K562 treated with DMSO at 1 percent for 24 hours (cell line): Measurements from ENCODE around the gene SNF8. TPM values are rescaled to one million over a fixed set of nuclear protein-coding genes. Genes with fewer than 3 reads are reported as not detected.

Source experiments
- total RNA-seq: library from RNA; unstranded; fragments of 300-600 nt; gene quantifications from 2 replicates; pipeline ENCODE4 v1.2.3, GENCODE V29; 2022; ENCODE audit warnings: low read depth; ENCODE audit not compliant: insufficient read depth

The SNF8 gene
- total RNA-seq = 129 and 145 TPM in 2 replicates

GRCh38 chr17:48944515-48945260, at the start of gene SNF8:
Gene SNF8, minus strand, starts transcription at chr17:48944842. Its CDS starts 108 bp downstream, at chr17:48944734.

DNA sequence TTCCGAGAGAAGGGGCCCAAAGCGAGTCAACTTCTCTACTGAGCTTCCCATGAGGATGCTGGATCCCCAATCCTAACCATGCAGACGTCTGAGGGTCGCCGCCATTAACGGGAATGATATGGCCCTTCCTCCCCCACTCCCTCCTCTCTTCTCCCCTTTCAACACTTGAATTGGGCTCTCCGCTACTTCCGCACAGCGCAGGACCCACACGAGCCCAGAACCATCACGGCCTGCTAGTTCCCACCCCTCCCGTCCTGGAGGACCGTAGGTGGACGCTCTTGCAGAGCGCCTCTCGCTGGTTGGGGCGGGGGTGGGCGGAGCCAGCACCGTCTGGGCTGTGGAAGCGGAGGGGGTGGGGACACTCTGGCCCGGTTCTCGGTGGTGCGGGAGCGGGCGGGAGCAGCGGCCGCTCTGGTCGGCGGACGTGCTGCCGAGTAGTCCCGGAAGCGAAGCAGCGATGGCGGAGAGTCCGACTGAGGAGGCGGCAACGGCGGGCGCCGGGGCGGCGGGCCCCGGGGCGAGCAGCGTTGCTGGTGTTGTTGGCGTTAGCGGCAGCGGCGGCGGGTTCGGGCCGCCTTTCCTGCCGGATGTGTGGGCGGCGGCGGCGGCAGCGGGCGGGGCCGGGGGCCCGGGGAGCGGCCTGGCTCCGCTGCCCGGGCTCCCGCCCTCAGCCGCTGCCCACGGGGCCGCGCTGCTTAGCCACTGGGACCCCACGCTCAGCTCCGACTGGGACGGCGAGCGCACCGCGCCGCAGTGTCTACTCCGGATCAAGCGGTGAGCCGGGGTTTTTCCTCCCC, 36.4 kb downstream of the SNF8 start, which contains the start of gene UBE2Z:
TSS of gene UBE2Z (plus strand) at position 361 of the 797 bp plus-strand sequence. CDS start at position 458, 97 bp downstream.

Other genes with a start within 250 kb of the SNF8 start
- not detected in 2 replicates for gene PRAC1, start 222.3 kb downstream of the SNF8 start, total RNA-seq
- gene PRAC2, start 221.7 kb downstream of the SNF8 start, total RNA-seq = not detected in 2 replicates
- gene HOXB13, start 216.1 kb downstream of the SNF8 start, total RNA-seq = 0.12 TPM in 1 of 2 replicates, not detected in the other
- not detected in 2 replicates for gene TTLL6, start 127.6 kb downstream of the SNF8 start, total RNA-seq
- 57.5 and 58.3 TPM in 2 replicates for gene CALCOCO2, start 113.8 kb downstream of the SNF8 start, total RNA-seq
- gene ATP5MC1, start 52.1 kb downstream of the SNF8 start, total RNA-seq = 97.2 and 114 TPM in 2 replicates
- 54.2 and 59.1 TPM in 2 replicates for gene UBE2Z, start 36.4 kb downstream of the SNF8 start, total RNA-seq
- gene GIP, start 23.8 kb upstream of the SNF8 start, total RNA-seq = not detected in 2 replicates
- 23.4 and 24.4 TPM in 2 replicates for gene IGF2BP1, start 52.5 kb upstream of the SNF8 start, total RNA-seq
- gene B4GALNT2, start 187.9 kb upstream of the SNF8 start, total RNA-seq = not detected in 2 replicates